ENCODE measurements around the gene SHKBP1. TPM values are rescaled to one million over a fixed set of nuclear protein-coding genes. Genes with fewer than 3 reads are reported as not detected.

The SHKBP1 gene
- total and polyA plus RNA-seq, 2 of the 4 experiments (the other 2 are of a cell fraction): 15.6 to 94.0 TPM

GRCh38 chr19:40552848-40553247 lies 23.8 kb upstream of the SHKBP1 start:
- no peak for TF ChIP-seq CHD1 (IDR thresholded peaks at IDR 0.05; ENCODE audit: low read depth, low read length)
- TF ChIP-seq BHLHE40 (IDR thresholded peaks at IDR 0.05; ENCODE audit: low read depth, low read length): no peak
- no peak for TF ChIP-seq NFE2L2 (IDR thresholded peaks at IDR 0.05; ENCODE audit: low read depth, low read length)
- no peak for TF ChIP-seq MXI1 (IDR thresholded peaks at IDR 0.05; ENCODE audit: borderline replicate concordance, low read depth, low read length)
- Histone ChIP-seq H2BK5ac (ENCODE audit: low read depth, low read length, poor library complexity, severe bottlenecking) (no peak overlapping the region), H3K4me3 (ENCODE audit: insufficient read depth, low read depth, low read length) (no peak overlapping the region), H2BK120ac (ENCODE audit: low read depth, low read length) (no peak overlapping the region), H3K4me2 (ENCODE audit: low read depth, low read length) (no peak overlapping the region), H3K9me1 (ENCODE audit: insufficient read depth, low read length) (no peaks in the 10 kb centered on the region), H2BK15ac (ENCODE audit: low read depth, low read length) (no peak overlapping the region), H3K79me1 (ENCODE audit: low read depth in 1 of 2, low read length in 2 of 2) (no peaks in the 10 kb centered on the region), H3K14ac (replicated peaks; ENCODE audit: low read depth, low read length) (no peak overlapping the region), H3K36me3 (ENCODE audit: control insufficient read depth, insufficient read depth, low read length) (no peaks in the 10 kb centered on the region), H3K27ac (ENCODE audit: insufficient read depth, low read length) (no peak overlapping the region), H4K8ac (ENCODE audit: low read depth in 2 of 2, low read length in 2 of 2) (no peak overlapping the region), H3K9me3 (ENCODE audit: control insufficient read depth, insufficient read depth, low read length) (no peaks in the 10 kb centered on the region; the same call in 1 of the 2 replicates), H3K23ac (ENCODE audit: low read depth, low read length) (no peak overlapping the region), H3K9ac (ENCODE audit: low read depth, low read length) (no peak overlapping the region), H3K27me3 (ENCODE audit: control insufficient read depth, insufficient read depth, low read length) (peaks cover 57% of the 10 kb centered on the region), H2BK20ac (ENCODE audit: low read depth, low read length) (no peak overlapping the region), H4K20me1 (ENCODE audit: insufficient read depth, low read length) (no peaks in the 10 kb centered on the region), H4K91ac (ENCODE audit: insufficient read depth, low read depth, low read length) (no peak overlapping the region), H2AK5ac (ENCODE audit: low read depth, low read length) (no peak overlapping the region), H4K5ac (ENCODE audit: low read depth, low read length) (no peak overlapping the region), H3K4me1 (ENCODE audit: control insufficient read depth, insufficient read depth, low read length) (no peaks in the 10 kb centered on the region), H3K18ac (ENCODE audit: low read depth, low read length) (no peak overlapping the region), H3K4ac (ENCODE audit: low read depth, low read length) (no peak overlapping the region), H3K56ac (ENCODE audit: extremely low read depth, insufficient read depth, low read length) (no peak overlapping the region), H2AFZ (replicated peaks; ENCODE audit: low read length, poor library complexity) (no peak overlapping the region), H2AK9ac (replicated peaks; ENCODE audit: low read depth, low read length, poor library complexity) (no peak overlapping the region)
- DNase-seq: no peak
- in situ Hi-C loops (cut with MboI; ENCODE audit: low sequenced_read_pairs) (no loop called here), intact Hi-C loops (cut with micrococcal nuclease) (no loop called here), dilution Hi-C loops (cut with HindIII; ENCODE audit: low sequenced_read_pairs, unreplicated experiment) (no loop called here)
- no TSS peak for BruUV-seq (replicated peaks)
- CTCF ChIA-PET: interaction anchor here (1.5 kb wide), 1 partner anchor 82 kb away, joined by 3 read pairs; no protein-coding TSS in a partner anchor
- POLR2A ChIA-PET (ENCODE audit: unreplicated experiment): no interaction called here
- ATAC-seq (ENCODE audit: low read depth): no peak
- WGBS, 2 experiments (ENCODE audit: extremely low coverage in 2 of 2, insufficient read length in 1 of 2): 90% methylated on average over 2 of the region's 3 CpGs; no CpG with 5 or more reads in 1 of the 2 experiments

Measured in IMR-90 (cell line).